Stimulated activated CD4-positive, alpha-beta T cell treated with anti-CD3 and anti-CD28 coated beads, Interleukin-4, amount 100 ng/mL, for 4 hours (primary cell): Measurements from ENCODE around the gene PDE10A.

Experiments
- DNase-seq, 2 experiments: peaks; one replicate each; pipeline ENCODE4 v3.0.0-alpha.2; 2020

PDE10A gene

GRCh38 chr6:165677091-165677490 is 14.1 kb upstream of the PDE10A start:
- no peak for DNase-seq

DNA sequence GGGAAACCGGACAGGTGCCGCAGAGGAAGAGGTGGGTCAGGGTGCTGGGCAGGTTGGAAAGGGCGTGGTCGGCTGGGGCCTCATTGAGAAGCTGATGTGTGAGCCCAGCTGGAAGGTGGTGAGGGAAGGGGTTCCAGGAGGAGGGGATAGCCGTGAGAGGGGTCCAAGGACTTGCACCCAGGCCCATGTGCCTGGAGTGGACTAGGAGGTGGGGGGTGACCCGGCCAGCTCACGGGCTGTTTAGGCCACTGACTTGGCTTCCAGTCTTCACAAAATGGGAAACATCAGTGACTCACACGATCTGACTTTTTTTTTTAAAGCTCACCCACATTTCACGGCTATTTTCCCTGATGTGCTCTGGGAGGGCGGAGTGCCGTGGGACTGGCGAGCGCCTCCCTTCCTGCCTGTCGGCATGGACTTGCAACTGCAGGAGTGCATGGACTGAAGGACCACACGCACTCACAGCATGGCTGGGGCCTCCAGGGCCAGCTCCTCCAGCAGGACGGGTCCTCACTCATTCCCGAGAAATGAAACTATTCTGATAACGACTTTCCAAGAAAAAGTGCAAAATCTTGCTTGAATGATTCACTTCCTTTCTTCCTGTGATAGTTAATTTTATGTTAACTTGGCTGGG is 13.5 kb upstream of the PDE10A start:
- no peak for DNase-seq

DNA sequence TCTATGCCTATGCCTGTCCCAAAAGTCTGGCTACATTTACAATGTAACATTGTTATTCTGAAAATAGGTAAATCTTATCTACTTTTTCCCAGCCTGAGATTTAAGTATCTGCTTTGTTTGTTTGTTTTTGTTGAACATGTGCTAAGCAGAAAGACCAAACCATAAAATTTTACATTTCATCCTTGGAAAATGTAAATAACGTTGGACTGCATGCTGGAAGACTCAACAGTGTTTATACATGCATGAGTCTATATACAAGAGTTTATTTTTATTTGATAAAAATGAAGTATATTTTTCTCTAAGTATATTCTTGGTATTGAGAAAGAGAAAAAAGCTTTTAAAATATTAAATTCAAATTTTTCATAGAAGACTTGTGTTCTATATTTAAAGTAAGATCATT is 12.1 kb upstream of the PDE10A start:
- DNase-seq: no peak

DNA sequence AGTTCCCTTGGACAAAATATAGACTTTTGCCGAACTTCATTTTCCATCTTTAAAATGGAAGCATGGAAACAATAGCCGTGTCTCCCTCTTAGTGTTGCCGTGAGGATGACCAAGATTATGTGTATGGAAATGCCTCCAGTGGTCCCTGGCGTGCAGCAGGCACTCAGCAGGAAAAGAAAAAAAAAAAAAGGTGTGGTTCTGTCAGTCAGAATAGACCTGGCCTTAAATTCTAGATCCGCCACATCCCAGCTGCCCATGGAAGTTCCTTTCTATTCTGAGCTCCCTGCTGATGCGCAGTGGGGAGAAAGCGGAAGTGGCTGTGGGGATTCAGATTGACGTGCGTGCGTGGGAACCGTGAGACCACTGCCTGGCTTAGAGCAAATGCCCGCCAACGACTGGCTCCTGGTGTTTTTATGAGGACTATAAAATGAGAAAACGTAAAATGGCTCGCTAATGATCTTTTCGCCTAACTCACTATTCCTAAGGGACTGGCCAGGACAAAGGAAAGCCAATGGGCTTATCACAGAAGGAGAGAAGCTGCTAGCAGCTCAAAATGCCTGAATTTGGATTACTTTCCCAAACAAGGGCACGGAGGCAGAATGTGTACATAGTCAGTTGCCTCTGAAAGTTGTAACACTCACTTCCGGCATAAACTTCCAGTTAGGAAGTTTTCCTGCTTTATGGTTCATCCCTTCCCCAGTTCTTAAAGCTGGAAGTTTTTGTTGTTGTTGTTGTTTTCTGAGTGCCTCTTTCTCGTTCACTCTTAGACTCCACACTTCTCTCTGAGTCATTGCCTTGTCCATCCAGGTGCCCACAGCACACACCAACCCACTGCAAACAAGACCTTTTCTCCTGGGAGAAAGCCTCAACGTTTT is 11.4 kb upstream of the PDE10A start:
- DNase-seq: no peak

- DNase-seq: no peak
Measured at GRCh38 chr6:165671222-165671768, 8.3 kb upstream of the PDE10A start.

GRCh38 chr6:165668951-165669350 is 5.9 kb upstream of the PDE10A start:
- no peak for DNase-seq

DNA sequence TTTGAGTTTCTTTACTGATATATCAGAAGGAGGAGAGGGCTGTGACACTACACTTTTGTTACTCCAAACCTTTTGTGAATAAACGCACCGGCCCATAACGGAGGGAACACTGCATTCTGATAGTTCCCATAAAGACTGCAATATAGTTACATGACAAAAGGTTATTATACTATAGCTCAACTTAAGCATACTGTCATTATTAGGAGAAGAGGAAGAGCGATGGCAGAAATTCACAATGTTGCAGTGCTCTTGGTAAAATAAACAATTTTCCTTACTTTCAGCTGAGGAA is 2.3 kb upstream of the PDE10A start:
- no peak for DNase-seq

DNA sequence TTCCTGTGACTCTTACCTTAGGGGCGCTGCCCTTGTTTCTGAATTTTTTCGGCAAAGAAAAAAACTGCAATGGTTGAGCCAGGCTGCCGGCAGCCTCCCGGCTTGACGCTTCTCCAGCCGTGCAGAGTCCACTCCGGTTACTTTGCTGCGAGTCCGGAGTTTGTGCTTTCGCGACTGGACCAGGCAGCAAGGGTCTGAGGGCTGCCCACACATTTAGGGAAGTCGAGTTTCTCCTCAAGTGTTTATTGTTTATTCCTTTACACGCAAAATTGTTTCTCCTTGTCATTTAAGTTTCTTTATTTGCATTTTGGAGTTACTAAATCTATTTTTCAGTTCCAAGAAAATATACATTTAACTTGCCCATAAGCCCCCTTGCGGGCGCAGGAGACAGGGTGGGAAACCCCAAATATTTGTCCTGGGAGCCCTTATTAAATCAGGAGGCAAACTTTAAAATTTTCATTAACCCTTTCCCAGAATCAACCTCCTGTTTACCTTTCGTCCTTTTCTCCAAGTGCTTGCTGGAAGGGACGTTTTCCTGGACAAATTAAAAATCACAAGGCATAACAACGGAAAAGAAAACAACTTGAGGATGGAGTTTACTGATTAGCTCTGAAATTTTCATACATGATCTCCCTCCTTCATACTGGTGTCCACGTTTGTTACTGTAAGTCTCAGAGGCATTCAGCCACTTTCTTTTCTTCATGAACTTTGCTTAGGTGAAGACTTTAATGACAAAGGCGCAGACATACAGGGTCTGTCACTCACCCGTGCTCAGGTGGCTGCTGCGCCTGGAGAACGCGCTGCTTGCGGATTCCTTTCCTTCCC is 1.7 kb upstream of the PDE10A start:
- no peak for DNase-seq

DNA sequence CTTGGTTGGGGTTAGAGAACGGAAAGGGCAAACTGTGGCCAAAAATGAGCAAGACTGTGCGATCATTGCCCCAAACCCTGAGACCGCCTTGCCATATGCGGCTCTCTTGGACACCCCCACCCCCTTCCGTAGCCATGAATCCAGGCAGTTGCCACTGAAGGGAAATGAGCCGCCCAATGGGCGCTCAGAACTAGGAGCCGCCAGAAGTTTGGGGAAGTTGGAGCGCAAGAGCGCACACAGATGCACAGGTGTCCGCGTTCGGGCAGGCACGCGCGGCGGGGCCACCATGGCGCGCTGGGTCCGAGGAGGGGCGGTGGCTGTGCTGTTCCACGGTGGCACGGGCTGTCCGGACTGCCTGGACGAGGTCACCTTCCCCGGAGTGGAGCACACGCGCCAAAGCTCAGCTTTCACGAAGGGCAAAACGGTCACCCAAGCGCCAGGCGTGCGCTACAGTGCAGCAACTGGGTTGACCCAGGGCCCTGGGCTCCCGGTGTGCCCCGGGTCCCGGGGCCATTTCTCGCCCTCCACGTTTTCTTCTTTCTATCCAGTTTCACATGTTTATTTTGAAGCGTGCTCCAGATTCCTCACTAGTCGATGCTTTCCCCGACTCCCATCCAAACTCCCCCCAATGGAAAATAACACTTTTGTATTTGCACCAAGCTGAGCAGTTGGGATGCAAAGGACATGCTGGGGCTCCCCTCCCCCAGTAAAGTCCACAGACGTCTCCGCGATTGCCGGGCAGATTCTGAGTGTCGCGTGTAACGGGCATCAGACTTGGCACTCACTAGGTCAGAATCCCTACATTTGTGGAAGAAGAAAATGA is 906 bp upstream of the PDE10A start:
- no peak for DNase-seq

- DNase-seq: no peak
Measured at GRCh38 chr6:165663377-165663735, 315 bp upstream of the PDE10A start.

DNA sequence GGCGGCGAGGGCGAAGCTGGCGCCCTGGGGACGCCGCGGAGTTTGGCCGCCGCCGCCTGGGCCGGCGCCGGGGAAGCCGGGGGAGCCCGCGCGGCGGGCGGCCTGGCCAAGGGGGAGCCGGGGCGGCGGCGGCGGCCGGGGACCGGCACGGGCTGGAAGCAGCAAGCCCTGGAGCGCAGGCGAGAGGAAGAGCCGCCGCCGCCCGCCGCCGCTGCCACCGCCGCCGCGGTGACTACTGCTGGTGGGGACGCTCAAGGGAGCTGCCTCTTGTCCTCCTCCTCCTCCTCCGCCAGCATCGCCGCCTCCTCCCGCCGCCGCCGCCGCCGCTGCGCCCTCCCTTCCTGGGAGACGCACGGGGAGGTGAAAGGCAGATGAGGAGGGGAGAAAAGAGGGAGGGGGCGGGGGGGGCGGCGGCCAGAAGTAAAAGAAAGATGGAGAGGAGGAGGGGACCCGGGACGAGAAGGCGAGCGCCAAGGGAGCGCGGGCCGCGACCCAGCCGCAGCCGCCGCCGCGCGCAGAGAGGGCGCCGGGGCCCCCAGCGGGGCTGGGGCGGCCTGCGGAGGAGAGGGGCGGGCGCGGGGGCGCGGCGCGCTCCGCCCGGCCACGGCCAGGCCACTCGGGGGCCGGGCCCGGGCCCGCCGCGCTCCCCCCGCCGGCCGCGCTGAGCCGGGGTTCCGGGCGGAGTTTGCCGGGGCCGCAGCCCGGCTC is 846 bp downstream of the PDE10A start:
- DNase-seq: no peak

- no peak for DNase-seq
Measured at GRCh38 chr6:165661664-165662025, 1.4 kb downstream of the PDE10A start.

GRCh38 chr6:165660857-165661663 is 2.0 kb downstream of the PDE10A start:
- DNase-seq: no peak

DNA sequence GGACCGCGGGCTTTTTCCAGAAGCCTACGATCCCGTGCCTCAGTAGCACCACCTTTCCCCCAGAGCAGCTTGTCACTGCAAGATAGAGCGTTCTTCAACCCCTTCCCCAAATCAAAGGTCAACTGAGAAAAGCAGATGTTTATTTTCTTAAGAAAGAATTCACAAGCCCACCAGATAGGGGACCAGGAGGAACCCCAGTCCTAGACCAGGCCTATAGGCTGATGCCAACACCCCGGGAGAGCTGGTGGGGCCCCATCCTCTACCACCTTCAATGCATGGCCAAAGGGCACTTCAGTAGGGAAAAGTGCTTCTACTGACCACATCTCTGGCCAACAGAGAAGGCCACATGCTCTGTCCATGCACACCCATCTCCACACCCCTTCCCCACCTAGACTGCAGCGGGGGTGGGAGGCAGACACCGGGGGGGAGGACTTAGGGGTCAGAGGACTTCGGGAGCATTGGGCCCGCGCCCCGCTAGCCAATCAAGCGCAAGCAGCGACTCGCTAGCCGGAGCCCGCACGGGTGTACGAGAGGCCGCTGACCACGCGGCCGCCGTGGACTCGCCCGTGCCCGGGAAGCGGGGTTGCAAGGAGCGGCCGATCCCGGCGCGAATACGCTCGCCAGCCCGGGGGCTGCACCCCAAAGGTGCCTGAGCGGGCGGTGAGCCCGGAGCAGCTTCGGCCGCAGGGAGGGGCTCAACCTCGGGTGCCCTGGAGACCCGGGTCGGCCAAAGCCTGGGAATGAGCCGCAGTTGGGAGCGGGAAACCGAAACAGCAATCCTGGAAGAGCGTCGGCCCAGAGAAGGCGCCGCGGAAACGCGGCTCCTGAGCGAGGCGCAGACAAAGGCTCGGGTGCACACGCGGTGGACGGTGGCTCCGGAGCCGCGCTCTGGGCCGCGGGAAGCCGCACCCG is 2.8 kb downstream of the PDE10A start:
- DNase-seq: no peak

DNA sequence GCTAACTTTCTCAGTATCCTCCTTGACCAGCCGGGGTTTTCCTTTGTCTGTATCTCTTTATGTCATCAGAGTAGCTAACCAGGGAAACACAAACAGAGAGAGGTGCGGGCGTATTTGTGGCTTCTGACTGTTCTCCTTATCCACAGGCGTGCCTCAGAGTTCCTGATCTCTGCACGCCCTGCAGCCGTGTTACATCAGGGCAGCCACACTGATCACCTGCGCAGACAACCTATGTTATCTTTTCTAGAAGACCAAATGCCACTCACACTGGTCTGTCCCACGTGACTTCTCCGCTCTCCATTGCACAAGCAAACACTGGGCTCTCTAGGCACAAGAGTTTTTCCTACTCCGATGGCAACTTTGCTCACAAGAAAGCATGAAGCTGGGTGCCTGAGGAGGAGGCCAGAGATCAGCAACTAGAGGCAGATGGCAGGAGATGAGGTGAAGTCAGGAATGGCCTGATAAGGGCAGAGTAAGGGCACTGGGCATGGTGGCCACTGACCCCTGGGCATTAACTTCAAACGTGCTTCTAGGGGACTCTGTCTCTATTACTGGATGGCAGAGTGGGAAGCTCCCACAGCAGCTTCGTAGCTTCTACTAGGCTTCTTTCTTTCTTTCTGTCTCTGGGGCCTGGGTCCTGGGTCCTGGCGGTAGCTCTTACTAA is 4.5 kb downstream of the PDE10A start:
- no peak for DNase-seq

DNA sequence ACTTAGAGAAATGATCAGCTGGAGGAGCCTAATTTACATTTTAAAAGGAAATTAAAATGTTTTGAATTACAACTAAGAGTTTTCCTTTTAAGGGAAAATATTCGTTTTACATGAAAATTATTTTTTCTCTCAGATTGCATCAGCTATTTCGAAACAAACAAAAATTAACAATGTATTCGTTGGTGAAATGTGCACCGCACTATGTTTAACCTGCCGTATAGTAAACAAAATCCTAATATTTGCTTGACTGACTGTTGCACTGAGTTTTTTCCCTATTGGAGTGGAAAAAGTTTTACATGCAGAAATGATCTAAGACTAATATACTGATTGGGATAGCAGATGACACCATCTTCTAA is 5.7 kb downstream of the PDE10A start:
- DNase-seq: no peak

- DNase-seq: no peak
Measured at GRCh38 chr6:165656581-165657324, 6.3 kb downstream of the PDE10A start.

- DNase-seq: no peak
Measured at GRCh38 chr6:165655191-165655590, 7.8 kb downstream of the PDE10A start.

- DNase-seq: no peak
Measured at GRCh38 chr6:165654144-165654543, 8.9 kb downstream of the PDE10A start.
